SU-DHL-6 (cell line): ENCODE data around the gene DAPK1.

Source experiments
- CTCF ChIP-seq: fragments of 200-600 bp; sonication (generic); IDR thresholded peaks from one replicate; pipeline ENCODE4 v1.5.1; 2017; ENCODE audit warnings: antibody characterized with exemption, mild to moderate bottlenecking, low read length, moderate library complexity; ENCODE audit not compliant: insufficient read depth, poor library complexity, severe bottlenecking
- EZH2phosphoT487 ChIP-seq: fragments of 200-600 bp; sonication (generic), shearing (Covaris generic); conservative IDR thresholded peaks from 2 replicates; pipeline ENCODE4 v1.6.1; 2018; ENCODE audit warnings: mild to moderate bottlenecking, antibody characterized with exemption, low read length, moderate library complexity, mixed read lengths

GRCh38 chr9:87646546-87646945, 148.9 kb downstream of the DAPK1 start:
- no peak for TF ChIP-seq CTCF
- no peak for TF ChIP-seq EZH2phosphoT487
